ENCODE measurements around the gene ELMOD3.
"Not testable (repeated sequence)": the region's sequence is repeated elsewhere in the genome, so short reads cannot be mapped to it uniquely, and the experiment has no call there.

ELMOD3 gene

DNA sequence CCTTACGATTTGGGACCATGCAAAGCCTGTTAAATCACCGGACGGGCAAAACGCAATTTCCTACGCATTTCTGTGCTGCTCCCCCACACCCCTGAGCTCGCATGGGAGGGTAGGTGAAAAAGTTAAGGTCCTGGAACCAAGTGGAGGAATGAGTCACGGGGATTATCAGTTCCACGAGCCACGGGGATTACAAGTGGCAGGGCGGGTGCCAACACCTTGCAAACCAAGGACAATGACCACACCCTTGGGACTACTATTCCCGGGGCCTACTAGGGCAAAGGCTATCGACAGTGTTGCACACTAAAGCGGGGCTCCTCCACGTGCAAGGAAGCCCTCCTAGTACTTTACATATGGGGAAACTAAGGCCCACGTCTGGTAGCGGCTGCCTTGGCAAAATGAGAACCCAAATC is 688 bp upstream of the ELMOD3 start:
- POLR2A ChIA-PET = interaction anchor here (0.9 to 3.4 kb wide), 11 partner anchors 12 to 258 kb away, joined by 3 to 27 read pairs (median 4); partner anchors contain the start of genes C2orf68, MAT2A and TGOLN2
- CTCF ChIA-PET = interaction anchor here (1.2 to 2.0 kb wide), 3 partner anchors 12 to 26 kb away, joined by 3 to 8 read pairs (median 7); partner anchors contain the start of gene TGOLN2
- TF ChIP-seq, protein P1, sequence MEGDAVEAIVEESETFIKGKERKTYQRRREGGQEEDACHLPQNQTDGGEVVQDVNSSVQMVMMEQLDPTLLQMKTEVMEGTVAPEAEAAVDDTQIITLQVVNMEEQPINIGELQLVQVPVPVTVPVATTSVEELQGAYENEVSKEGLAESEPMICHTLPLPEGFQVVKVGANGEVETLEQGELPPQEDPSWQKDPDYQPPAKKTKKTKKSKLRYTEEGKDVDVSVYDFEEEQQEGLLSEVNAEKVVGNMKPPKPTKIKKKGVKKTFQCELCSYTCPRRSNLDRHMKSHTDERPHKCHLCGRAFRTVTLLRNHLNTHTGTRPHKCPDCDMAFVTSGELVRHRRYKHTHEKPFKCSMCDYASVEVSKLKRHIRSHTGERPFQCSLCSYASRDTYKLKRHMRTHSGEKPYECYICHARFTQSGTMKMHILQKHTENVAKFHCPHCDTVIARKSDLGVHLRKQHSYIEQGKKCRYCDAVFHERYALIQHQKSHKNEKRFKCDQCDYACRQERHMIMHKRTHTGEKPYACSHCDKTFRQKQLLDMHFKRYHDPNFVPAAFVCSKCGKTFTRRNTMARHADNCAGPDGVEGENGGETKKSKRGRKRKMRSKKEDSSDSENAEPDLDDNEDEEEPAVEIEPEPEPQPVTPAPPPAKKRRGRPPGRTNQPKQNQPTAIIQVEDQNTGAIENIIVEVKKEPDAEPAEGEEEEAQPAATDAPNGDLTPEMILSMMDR (IDR thresholded peaks at IDR 0.05; ENCODE audit: control extremely low read depth, extremely low read depth, low read depth, missing control alignments) = no peak
- DNase-seq (ENCODE audit: extremely low spot score) = no peak

DNA sequence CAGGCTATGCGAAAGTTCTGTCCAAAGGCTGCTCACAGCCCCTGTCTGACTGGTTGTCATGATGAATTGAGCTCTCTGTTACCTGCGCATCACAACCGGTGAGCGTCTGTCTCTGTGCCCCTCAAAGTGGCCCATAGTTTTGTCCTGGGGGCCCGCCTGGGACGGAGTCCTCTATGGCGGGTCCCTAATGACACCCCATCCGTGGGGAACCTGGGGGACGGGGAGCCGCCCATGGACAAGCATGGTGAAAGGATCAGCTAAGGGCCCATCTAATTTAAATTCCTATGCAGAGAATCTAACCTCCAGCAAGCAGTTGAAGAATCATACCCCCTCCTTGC is 473 bp downstream of the ELMOD3 start:
- POLR2A ChIA-PET = interaction anchor here (1.0 to 3.4 kb wide), 8 partner anchors 10 to 195 kb away, joined by 3 to 27 read pairs (median 4); partner anchors contain the start of genes MAT2A and TGOLN2
- no peak for DNase-seq (ENCODE audit: extremely low spot score)
- CTCF ChIA-PET = interaction anchor here (0.9 to 2.0 kb wide), 6 partner anchors 8 to 197 kb away, joined by 3 to 9 read pairs (median 6); partner anchors contain the start of gene TGOLN2
- TF ChIP-seq, protein P1 (IDR thresholded peaks at IDR 0.05; ENCODE audit: control extremely low read depth, extremely low read depth, low read depth, missing control alignments) = no peak

DNA sequence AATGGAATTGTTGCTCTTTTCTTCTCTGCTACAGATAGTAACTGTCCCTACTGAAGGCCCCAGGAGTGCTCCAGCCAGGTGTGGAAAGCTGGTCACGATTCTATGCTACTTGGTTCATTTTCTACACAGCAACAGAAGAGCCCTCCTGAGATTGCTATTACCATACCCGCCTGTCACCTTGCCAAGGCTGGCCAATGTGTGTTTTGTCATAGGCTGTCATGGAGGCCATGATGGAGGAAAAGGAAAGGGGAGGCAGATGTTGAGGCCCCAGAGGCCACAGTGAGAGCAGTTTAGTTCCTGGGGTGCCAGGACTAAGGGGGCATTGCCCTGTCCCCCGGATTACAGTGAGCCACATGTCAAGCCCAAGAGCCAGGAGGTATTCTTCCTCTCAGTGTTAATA is 952 bp downstream of the ELMOD3 start:
- TF ChIP-seq, protein P1 (IDR thresholded peaks at IDR 0.05; ENCODE audit: control extremely low read depth, extremely low read depth, low read depth, missing control alignments) = no peak
- CTCF ChIA-PET = interaction anchor here (1.5 to 1.7 kb wide), 2 partner anchors 14 to 197 kb away, joined by 8 to 9 read pairs; no protein-coding TSS in a partner anchor
- POLR2A ChIA-PET = interaction anchor here (1.7 to 3.4 kb wide), 2 partner anchors 28 to 183 kb away, joined by 7 to 27 read pairs; partner anchors contain the start of genes MAT2A and TGOLN2
- DNase-seq (ENCODE audit: extremely low spot score) = no peak

DNA sequence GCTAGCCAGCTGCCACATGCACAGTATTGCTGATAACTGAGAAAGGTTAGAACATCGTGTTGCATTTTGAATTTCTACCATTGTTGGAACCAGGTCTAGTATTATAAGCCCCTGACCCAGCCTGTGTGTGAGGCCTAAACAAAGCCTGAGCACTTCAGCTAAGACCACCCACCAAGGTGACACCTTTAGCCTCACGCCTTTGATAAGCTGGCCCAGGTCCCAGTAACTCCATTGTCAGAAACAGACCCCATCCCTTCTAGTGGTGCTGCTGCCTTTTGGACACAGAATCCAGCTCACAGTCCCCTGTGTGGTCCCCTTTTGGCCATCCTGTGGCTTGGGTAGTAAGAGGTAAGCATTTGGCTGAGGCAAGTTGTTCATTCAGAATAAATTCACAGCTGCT is 1.6 kb downstream of the ELMOD3 start:
- TF ChIP-seq, protein P1 (IDR thresholded peaks at IDR 0.05; ENCODE audit: control extremely low read depth, extremely low read depth, low read depth, missing control alignments) = no peak
- ChIA-PET POLR2A (interaction anchor here (3.4 kb wide), 1 partner anchor 183 kb away, joined by 27 read pairs; the partner anchor contains the start of gene MAT2A), CTCF (interaction anchor here (1.6 kb wide), 1 partner anchor 35 kb away, joined by 4 read pairs; no protein-coding TSS in a partner anchor)
- DNase-seq (ENCODE audit: extremely low spot score) = no peak

DNA sequence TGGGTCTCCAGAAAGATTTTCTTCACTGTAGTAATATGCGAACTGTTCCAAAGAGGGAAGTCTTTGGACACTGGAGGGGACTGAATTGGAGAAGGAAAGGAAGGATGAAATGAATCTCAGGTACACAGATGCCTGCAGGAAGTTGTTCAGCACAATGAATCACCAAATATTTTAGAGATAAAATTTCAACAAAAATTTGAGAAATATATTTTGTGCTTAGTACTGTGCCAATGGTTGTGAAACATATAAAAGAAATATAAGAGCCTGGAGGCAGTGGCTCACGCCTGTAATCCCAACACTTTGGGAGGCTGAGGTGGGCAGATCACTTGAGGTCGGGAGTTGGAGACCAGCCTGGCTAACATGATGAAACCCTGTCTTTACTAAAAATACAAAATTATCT is 3.2 kb downstream of the ELMOD3 start:
- TF ChIP-seq, protein P1 (IDR thresholded peaks at IDR 0.05; ENCODE audit: control extremely low read depth, extremely low read depth, low read depth, missing control alignments) = no peak
- DNase-seq (ENCODE audit: extremely low spot score) = no peak
- ChIA-PET CTCF (no interaction called here), POLR2A (interaction anchor here (0.6 kb wide), 2 partner anchors 185 to 450 kb away, joined by 6 to 13 read pairs; no protein-coding TSS in a partner anchor)

DNA sequence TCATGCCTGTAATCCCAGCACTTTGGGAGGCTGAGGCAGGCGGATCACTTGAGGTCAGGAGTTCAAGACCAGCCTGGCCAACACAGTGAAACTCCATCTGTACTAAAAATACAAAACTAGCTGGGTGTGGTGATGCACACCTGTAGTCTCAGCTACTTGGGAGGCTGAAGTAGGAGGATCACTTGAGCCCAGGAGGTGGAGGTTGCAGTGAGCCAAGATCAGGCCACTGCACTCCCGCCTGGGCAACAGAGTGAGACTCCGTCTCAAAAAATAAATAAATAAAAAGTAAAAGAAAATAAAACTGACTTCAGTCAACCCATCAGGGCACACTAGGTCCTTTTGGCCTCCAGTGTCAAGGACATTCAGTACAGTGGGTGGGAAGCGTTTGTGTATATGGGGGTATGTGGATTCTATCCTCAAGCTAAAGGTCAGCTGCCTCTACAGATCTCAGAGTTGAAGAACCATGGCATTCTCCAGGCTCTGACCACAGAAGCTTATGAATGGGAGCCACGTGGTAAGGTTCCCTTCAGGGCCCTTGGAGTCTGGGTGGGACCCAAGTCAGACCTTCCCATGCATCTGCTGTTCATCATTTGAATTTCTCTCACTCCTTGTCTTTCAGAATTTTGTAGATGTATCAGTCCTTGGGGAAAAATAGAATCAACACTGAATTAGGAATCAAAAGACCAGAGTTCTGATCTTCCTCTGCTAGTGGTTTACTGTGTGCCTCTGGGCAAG is 8.3 kb downstream of the ELMOD3 start:
- DNase-seq (ENCODE audit: extremely low spot score); POLR2A ChIA-PET: not testable (repeated sequence)
- CTCF ChIA-PET = interaction anchor here (1.6 kb wide), 1 partner anchor 13 kb away, joined by 4 read pairs; no protein-coding TSS in a partner anchor

DNA sequence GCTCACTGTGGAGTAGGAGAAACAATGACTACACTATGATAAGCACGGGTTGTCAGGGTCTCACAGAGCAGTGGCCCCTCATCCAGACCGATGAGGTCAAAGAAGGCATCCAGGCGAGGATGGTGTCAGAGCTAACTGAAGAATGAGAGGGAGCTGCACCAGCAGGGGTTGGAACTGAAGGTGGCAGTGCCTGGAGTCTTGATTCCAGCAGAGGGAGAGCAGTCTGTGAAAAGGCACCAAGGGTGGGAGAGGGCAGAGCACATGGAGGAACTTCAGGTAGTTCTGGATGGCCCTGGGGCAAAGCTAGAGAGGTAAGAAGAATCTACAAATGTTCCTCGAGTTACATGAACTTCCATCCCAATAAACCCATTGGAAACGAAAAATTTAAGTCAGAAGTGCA is 12.6 kb downstream of the ELMOD3 start:
- ChIA-PET CTCF (interaction anchor here (1.2 kb wide), 1 partner anchor 9 kb away, joined by 4 read pairs; no protein-coding TSS in a partner anchor), POLR2A (no interaction called here)
- no peak for DNase-seq (ENCODE audit: extremely low spot score)
- TF ChIP-seq, protein P1 (IDR thresholded peaks at IDR 0.05; ENCODE audit: control extremely low read depth, extremely low read depth, low read depth, missing control alignments) = no peak

Measured in GM10248 (cell line).